Stomach smooth muscle (tissue), 2 donors: ENCODE data around the gene TSR3.
A peak's percentile ranks its signal among the peaks of the same experiment; 100 is the strongest.
"Not testable (repeated sequence)": the region's sequence is repeated elsewhere in the genome, so short reads cannot be mapped to it uniquely, and the experiment has no call there.

Source experiments
- H3K27ac ChIP-seq: one replicate; pipeline ENCODE4 v1.7.0; 2013; ENCODE audit warnings: mild to moderate bottlenecking, low read length, inconsistent platforms
- H3K27me3 ChIP-seq, 2 donors: one replicate each; pipeline ENCODE4 v1.7.0; 2013; ENCODE audit warnings: low read length in 2 of 2; ENCODE audit not compliant: insufficient read depth in 2 of 2, control insufficient read depth in 1 of 2
- H3K36me3 ChIP-seq, 2 donors: one replicate each; pipeline ENCODE4 v1.7.0; 2013; ENCODE audit warnings: low read length in 2 of 2; ENCODE audit not compliant: control insufficient read depth in 2 of 2, insufficient read depth in 2 of 2
- H3K4me1 ChIP-seq: one replicate; pipeline ENCODE4 v1.7.0; 2013; ENCODE audit warnings: low read length; ENCODE audit not compliant: control insufficient read depth, insufficient read depth
- H3K4me3 ChIP-seq, 2 donors: one replicate each; pipeline ENCODE4 v1.7.0; 2013; ENCODE audit warnings: low read length in 2 of 2
- H3K9ac ChIP-seq, 2 donors: one replicate each; pipeline ENCODE4 v1.7.0; 2013; ENCODE audit warnings: low read length in 2 of 2, mild to moderate bottlenecking in 1 of 2
- H3K9me3 ChIP-seq, 2 donors: one replicate each; pipeline ENCODE4 v1.7.0; 2013; ENCODE audit warnings: low read length in 2 of 2; ENCODE audit not compliant: control insufficient read depth in 2 of 2
- donor health status: healthy.
- donor health status: Pancreatic carcinoma.

TSR3 gene

DNA sequence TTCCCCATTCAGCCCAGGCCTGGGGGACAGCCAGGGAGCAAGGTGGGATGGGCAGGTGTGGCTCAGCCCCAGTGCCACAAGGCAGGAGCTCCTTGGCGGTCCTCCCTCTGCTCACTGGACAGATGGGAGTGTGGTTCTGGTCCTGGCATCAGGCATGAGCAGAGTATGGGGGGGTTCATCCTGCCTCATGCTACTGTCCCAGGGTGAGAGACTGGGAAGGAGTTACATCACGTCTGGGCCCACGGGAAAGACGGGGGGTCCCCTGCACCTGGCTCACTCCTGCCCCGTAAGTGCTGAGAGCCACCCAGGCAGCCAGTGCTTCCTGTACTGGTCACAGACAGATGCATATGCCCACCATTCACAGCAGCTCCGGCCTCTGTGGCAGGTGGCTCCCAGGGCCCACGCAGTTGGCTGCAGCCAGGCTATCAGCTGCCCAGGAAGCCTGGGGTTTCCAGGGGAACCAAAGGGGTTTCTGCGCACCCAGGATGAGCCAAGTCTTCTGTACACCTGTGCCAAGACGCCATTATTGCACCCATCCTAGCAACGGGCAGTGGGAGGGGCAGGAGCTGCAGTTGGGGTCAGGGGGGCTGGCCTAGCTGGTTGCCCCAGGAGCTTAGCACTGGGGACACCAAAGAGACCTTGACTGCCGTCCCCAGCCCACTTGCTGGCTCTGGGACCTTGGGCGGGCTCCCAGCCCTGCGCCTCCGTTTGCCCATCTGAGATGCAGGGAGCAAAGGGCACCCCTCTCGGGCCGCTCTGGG is 16.3 kb downstream of the TSR3 start:
- H3K27ac ChIP-seq, result no peak overlapping the region
- H3K9ac ChIP-seq, result no peak overlapping the region
- H3K4me1 ChIP-seq, result peaks cover 24% of the 10 kb centered on the region
- peaks cover 0 to 2% of the 10 kb centered on the region in 2 donors for H3K9me3 ChIP-seq
- H3K36me3 ChIP-seq, result no peaks in the 10 kb centered on the region
- no peak overlapping the region for H3K4me3 ChIP-seq
- peaks cover 24 to 50% of the 10 kb centered on the region in 2 donors for H3K27me3 ChIP-seq

- H3K4me1 ChIP-seq, result peaks cover 24% of the 10 kb centered on the region
- H3K9ac ChIP-seq, result no peak overlapping the region
- H3K4me3 ChIP-seq, result no peak overlapping the region
- no peaks in the 10 kb centered on the region for H3K36me3 ChIP-seq
- peaks cover 0 to 3% of the 10 kb centered on the region in 2 donors for H3K9me3 ChIP-seq
- peaks cover 24 to 51% of the 10 kb centered on the region in 2 donors for H3K27me3 ChIP-seq
- H3K27ac ChIP-seq, result no peak overlapping the region
Measured at GRCh38 chr16:1334739-1335138, 16.9 kb downstream of the TSR3 start.

DNA sequence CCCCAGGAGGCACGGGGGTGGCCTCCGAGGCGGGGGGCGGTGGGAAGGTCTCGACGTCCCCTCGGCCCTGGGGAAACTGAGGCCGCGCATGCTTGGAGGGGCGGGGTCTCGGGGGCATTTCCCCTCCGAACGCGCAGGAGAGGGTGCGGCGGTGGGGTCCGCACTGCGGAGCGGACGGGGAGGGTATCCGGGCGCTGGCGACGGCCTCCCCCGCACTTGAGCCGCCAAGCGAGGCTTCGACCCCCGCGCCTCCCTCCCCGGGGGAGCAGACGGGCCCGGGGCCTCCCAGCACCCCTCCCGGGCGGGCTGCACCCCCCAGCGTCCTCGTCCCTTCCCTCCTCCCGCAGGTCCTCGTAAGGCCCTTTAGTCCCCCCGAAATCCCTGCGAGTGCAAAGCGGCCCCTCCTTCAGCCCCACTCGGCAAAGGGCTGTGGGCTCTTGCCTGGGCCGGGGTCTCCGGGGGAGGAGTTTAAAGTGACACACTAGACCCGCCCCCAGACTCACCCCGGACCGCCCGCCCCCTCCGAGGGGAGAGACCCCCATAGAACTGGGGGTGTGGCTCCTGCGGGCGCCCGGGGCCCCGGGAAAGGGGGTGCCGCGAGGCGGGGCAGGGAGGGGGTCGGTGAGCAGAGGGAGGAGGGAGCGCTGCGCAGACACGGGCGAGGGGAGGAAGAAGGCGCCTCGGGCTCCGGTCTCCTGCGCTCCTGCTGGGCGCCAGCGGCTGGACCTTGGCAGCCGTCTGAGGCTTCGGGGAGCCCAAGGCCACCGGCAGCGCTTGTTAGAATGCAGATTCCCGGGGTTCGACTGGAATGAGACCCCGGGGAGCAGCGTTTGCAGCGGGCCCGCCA is 17.6 kb downstream of the TSR3 start:
- Histone ChIP-seq H3K4me3 (peak overlapping the region in 1 of 2 donors; percentile 60), H3K9ac (no peak overlapping the region), H3K27ac (no peak overlapping the region), H3K27me3 (peaks cover 24 to 51% of the 10 kb centered on the region in 2 donors), H3K36me3 (no peaks in the 10 kb centered on the region), H3K4me1 (peaks cover 24% of the 10 kb centered on the region), H3K9me3 (peaks cover 0 to 3% of the 10 kb centered on the region in 2 donors)

DNA sequence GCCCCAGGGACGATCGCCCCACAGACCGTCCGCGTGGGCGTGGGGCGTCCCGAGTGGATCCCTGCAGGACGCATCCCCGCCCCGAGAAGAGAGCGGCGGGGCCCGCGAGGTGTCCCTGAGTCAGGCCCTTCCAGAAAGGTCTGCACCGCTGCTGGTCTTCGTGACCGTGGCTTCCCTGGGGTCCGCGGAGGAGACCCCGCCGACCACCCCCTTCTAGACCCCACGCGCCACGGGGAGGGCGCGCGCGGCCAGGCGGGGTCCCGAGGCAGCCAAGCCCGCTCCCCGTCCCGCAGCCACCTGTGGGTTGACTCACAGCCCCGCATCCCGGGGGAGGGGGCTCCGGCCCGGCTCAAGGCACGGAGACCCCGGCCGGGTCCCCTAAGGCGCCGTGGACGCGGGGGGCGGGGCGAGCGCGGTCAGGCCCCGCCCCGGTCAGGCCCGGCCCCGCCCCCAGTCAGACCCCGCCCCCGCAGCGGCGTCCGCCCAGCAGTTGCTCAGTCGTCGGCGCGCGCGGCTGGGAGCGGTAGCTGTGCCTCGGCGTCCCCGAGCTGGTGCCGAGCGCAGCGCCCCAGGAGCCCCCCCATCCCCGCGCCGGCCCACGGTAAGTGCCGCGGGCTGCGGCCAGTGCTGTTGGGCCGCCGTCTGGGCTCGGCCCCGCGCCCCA is 18.4 kb downstream of the TSR3 start, which contains the start of gene BAIAP3:
TSS of gene BAIAP3 (plus strand) at position 497 of the 664 bp plus-strand sequence. CDS start 4,905 bp downstream, outside the sequence.
- Histone ChIP-seq H3K36me3 (no peaks in the 10 kb centered on the region), H3K4me3 (peak within 1 kb of the TSS in 1 of 2 donors; percentile 60), H3K4me1 (peaks cover 24% of the 10 kb centered on the region), H3K27ac (no peak within 1 kb of the TSS), H3K9me3 (peaks cover 0 to 3% of the 10 kb centered on the region in 2 donors), H3K27me3 (peaks cover 24 to 51% of the 10 kb centered on the region in 2 donors), H3K9ac (no peak within 1 kb of the TSS)

- peak overlapping the region in 1 of 2 donors; percentile 60 for H3K4me3 ChIP-seq
- peaks cover 24% of the 10 kb centered on the region for H3K4me1 ChIP-seq
- H3K9me3 ChIP-seq, result peaks cover 0 to 3% of the 10 kb centered on the region in 2 donors
- peaks cover 24 to 51% of the 10 kb centered on the region in 2 donors for H3K27me3 ChIP-seq
- no peaks in the 10 kb centered on the region for H3K36me3 ChIP-seq
- H3K9ac ChIP-seq, result no peak overlapping the region
- H3K27ac ChIP-seq, result no peak overlapping the region
Measured at GRCh38 chr16:1332618-1333148, 19.0 kb downstream of the TSR3 start.

DNA sequence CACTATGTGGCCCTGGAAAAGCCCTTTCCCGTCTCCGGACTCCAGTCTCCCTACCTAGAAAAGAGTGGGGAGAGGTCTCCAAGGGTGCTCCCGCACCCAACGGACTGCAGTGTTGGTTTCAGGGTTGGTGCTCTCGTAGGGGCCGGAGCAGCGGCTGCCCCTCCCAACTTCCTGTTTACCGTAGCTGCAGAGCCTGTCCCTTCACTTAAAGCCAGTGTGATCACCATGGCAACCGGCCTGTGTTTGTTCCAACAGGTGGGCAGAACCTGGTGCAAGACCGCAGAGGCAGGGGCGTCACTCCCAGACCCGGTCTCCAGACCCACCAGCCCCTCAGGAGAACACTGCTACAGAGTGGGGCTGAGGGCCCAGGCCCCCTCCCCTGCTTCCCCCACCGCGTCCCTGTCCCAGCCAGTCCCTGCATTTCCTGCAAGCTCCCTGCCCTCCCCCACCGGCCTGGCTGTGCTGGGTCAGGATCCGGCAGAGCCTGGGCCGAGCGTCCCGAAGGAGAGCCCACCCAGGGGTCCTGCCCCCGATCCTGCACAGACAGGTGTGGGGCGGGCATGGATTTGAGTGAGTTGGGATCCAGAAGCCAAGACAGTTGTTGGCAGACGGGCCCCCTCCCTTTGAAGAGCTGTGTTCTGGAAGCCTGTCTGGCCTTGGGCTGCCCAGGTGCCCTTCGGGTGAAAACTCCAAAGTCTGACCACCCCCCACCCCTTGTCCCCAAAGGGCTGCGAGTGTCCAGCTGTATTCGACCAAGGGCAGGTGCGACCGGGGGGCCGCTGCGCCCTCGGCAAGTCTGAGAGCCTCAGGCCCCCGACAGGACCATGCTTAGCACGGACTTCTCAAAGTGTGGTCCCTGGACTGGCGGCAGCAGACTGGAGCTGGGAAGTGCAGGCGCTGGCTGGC is 19.7 kb downstream of the TSR3 start:
- Histone ChIP-seq H3K27me3 (peaks cover 24 to 51% of the 10 kb centered on the region in 2 donors), H3K4me3 (peak overlapping the region; percentile 25 to 60), H3K9ac (no peak overlapping the region), H3K36me3 (no peaks in the 10 kb centered on the region), H3K27ac (no peak overlapping the region), H3K4me1 (peaks cover 24% of the 10 kb centered on the region), H3K9me3 (peaks cover 0 to 3% of the 10 kb centered on the region in 2 donors)

DNA sequence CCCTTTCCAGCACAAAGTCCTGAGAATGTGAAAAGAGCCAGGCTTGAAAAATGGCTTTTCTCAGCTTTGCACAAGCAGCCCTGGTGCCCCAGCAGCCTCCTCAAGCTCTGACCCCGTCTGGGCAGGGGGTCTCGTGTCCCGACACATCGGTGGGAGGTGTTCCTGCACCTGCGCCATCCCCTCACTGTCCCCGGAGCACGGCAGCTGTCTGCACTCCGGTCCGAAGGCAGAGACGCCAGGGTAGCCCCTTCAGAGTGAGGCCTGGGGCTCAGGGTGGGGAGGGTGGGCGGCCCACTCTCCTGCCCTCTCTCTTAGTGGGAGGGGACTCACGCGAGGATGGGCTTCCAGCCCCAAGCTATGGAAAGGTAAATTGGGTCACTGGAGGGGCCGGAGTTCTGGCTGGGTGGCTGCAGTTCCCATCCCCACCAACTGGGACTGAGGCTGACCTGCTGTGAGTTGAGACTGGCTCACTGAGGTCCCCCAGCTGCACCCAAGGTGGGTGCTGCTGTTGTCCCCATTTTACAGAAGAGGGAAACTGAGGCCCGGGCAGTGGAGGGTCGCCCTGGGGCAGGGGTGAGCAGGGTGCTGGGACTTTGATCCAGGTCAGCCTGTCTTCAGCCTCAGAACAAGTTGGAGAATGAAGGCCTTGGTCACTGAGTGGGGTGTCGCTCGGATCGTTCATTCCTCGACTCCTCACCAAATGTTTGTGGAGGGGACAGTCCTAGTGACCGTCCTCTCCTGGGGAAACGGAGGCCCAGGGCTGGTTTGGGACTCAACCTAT is 20.6 kb downstream of the TSR3 start:
- Histone ChIP-seq H3K36me3 (no peaks in the 10 kb centered on the region), H3K27me3 (peaks cover 24 to 50% of the 10 kb centered on the region in 2 donors), H3K4me3 (peak overlapping the region in 1 of 2 donors; percentile 60), H3K9me3 (peaks cover 0 to 3% of the 10 kb centered on the region in 2 donors), H3K4me1 (peaks cover 24% of the 10 kb centered on the region), H3K9ac (no peak overlapping the region), H3K27ac (no peak overlapping the region)

- no peak overlapping the region for H3K9ac ChIP-seq
- H3K36me3 ChIP-seq, result peaks cover 0 to under 1% of the 10 kb centered on the region in 2 donors
- H3K27me3 ChIP-seq, result peaks cover 21 to 43% of the 10 kb centered on the region in 2 donors
- no peak overlapping the region for H3K27ac ChIP-seq
- H3K4me1 ChIP-seq, result peaks cover 24% of the 10 kb centered on the region
- H3K9me3 ChIP-seq, result peaks cover 0 to 3% of the 10 kb centered on the region in 2 donors
- no peak overlapping the region for H3K4me3 ChIP-seq
Measured at GRCh38 chr16:1330260-1330914, 21.3 kb downstream of the TSR3 start.

DNA sequence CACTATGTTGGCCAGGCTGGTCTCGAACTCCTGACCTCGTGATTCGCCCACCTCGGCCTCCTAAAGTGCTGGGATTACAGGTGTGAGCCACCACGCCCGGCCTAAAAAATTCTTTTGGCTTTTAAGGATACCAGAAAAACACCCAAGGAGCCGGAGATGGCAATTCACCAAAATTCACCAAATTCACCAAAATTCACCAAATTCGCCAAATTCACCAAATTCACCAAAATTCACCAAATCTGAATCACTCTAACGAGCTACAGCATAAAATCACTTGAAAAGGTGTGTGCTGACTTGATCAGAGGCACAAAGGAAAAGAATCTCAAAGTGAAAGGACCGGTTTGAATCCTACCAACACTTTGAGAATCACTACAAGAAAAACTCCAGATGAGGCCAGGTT is 22.7 kb downstream of the TSR3 start:
- peaks cover 20% of the 10 kb centered on the region for H3K4me1 ChIP-seq
- H3K36me3 ChIP-seq, H3K27ac ChIP-seq, H3K9me3 ChIP-seq, H3K9ac ChIP-seq, H3K4me3 ChIP-seq: not testable (repeated sequence)
- H3K27me3 ChIP-seq, result peaks cover 10 to 29% of the 10 kb centered on the region in 2 donors
